Effector memory CD4-positive, alpha-beta T cell (primary cell): ENCODE data around the gene CTSH.
A peak's percentile ranks its signal among the peaks of the same experiment; 100 is the strongest.

ENCODE experiments used
- DNase-seq, 3 donors: peaks; one replicate each; pipeline ENCODE4 v3.0.0-alpha.2; 2020
- H3K27ac ChIP-seq: 2 replicates; pipeline ENCODE4 v1.7.0; 2013; ENCODE audit warnings: mild to moderate bottlenecking, low read length, moderate library complexity; ENCODE audit not compliant: insufficient read depth, poor library complexity, severe bottlenecking
- H3K27me3 ChIP-seq: replicated peaks from 2 replicates; pipeline ENCODE4 v1.7.0; 2013; ENCODE audit warnings: mild to moderate bottlenecking, low read length; ENCODE audit not compliant: insufficient read depth, control insufficient read depth, poor library complexity, severe bottlenecking
- H3K36me3 ChIP-seq: 2 replicates; pipeline ENCODE4 v1.7.0; 2013; ENCODE audit warnings: mild to moderate bottlenecking, low read length, moderate library complexity; ENCODE audit not compliant: control insufficient read depth, insufficient read depth
- H3K4me1 ChIP-seq: 2 replicates; pipeline ENCODE4 v1.7.0; 2013; ENCODE audit warnings: low read length, mild to moderate bottlenecking; ENCODE audit not compliant: control insufficient read depth, insufficient read depth, poor library complexity, severe bottlenecking
- H3K4me3 ChIP-seq: 2 replicates; pipeline ENCODE4 v1.7.0; 2013; ENCODE audit warnings: low read length, low read depth, mild to moderate bottlenecking; ENCODE audit not compliant: insufficient read depth, poor library complexity, severe bottlenecking
- H3K9me3 ChIP-seq: 2 replicates; pipeline ENCODE4 v1.7.0; 2013; ENCODE audit warnings: mild to moderate bottlenecking, low read length, moderate library complexity; ENCODE audit not compliant: control insufficient read depth

The CTSH gene

GRCh38 chr15:78987556-78988360, 42.9 kb upstream of the CTSH start:
- no peaks in the 10 kb centered on the region for H3K9me3 ChIP-seq
- no peaks in the 10 kb centered on the region for H3K4me1 ChIP-seq
- no peak for DNase-seq
- no peak overlapping the region for H3K4me3 ChIP-seq
- H3K27ac ChIP-seq, result no peak overlapping the region
- H3K36me3 ChIP-seq, result no peaks in the 10 kb centered on the region
- H3K27me3 ChIP-seq, result no peaks in the 10 kb centered on the region

DNA sequence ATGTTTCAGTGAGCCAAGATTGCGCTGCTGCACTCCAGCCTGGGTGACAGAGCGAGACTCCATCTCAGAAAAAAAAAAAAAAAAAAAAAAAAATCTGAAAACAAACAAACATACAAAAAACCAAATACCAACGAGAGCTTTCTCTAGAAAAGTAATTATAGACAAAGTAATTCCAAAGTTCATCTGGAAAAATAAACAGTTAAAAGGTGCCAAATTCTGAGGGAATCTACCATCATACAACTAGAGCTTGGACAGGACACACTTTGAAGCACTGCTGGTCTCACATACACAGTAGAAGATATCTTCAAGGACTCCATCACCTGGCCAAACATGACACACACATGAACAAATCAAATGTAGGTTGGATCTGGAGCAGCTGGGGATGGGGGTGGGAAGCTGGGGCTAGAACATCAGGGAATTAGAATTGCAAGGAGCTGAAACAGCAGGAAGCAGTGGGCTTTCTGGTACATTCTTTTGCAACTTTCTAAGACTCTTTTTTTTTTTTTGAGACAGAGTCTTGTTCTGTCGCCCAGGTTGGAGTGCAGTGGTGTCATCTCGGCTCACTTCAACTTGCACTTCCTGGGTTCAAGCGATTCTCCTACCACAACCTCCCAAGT, 41.1 kb upstream of the CTSH start:
- Histone ChIP-seq H3K27ac (no peak overlapping the region), H3K36me3 (no peaks in the 10 kb centered on the region), H3K4me3 (no peak overlapping the region), H3K27me3 (no peaks in the 10 kb centered on the region), H3K9me3 (no peaks in the 10 kb centered on the region), H3K4me1 (no peaks in the 10 kb centered on the region)
- no peak for DNase-seq

- no peak for DNase-seq
- Histone ChIP-seq H3K9me3 (no peaks in the 10 kb centered on the region), H3K27ac (no peak overlapping the region), H3K27me3 (no peaks in the 10 kb centered on the region), H3K4me3 (no peak overlapping the region), H3K4me1 (no peaks in the 10 kb centered on the region), H3K36me3 (no peaks in the 10 kb centered on the region)
Observed at GRCh38 chr15:78984041-78984440, 39.2 kb upstream of the CTSH start.

GRCh38 chr15:78983146-78983918, 38.5 kb upstream of the CTSH start:
- no peaks in the 10 kb centered on the region for H3K36me3 ChIP-seq
- no peaks in the 10 kb centered on the region for H3K4me1 ChIP-seq
- no peaks in the 10 kb centered on the region for H3K9me3 ChIP-seq
- no peak overlapping the region for H3K27ac ChIP-seq
- H3K4me3 ChIP-seq, result no peak overlapping the region
- no peaks in the 10 kb centered on the region for H3K27me3 ChIP-seq
- DNase-seq, result no peak

GRCh38 chr15:78982736-78983135, 37.9 kb upstream of the CTSH start:
- no peaks in the 10 kb centered on the region for H3K9me3 ChIP-seq
- H3K4me3 ChIP-seq, result no peak overlapping the region
- H3K27me3 ChIP-seq, result no peaks in the 10 kb centered on the region
- H3K4me1 ChIP-seq, result no peaks in the 10 kb centered on the region
- H3K27ac ChIP-seq, result no peak overlapping the region
- DNase-seq, result no peak
- no peaks in the 10 kb centered on the region for H3K36me3 ChIP-seq

DNA sequence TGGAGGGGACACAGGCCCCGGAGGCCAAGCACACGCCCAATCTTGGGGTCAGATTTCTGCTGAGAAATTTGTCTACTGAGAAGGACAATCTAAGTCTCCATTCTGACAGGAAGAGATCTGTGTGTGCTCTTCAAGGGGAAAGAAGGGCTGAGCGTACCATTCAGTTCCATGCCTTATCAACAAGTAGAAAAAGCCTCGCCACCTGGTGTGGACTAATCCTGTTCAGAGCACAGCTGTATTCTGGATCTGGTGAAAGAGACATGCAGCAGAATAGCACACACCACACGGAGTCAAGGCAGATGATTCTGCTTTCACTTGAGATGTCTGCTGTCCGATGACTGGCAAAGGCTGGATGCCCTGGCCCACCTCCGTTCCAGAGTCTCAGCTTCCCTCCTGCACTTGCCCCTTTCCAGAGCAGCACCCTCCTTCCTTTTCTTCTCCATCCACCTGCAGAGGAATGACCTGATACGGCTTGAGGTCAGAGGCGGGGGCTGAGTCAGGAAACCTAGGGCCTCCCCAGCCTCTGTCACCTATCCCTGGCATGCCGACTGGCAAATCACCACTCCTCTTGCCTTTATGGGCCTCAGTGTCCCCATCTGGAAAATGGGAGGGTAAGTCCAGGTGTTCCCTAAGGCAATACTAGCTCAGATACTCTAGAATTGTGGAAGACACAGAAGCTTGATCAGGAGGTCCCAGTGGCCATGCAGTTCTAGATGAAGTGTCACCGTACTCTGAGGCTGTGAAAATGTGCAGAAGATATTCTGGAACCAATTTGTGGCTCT, 36.9 kb upstream of the CTSH start:
- Histone ChIP-seq H3K27me3 (no peaks in the 10 kb centered on the region), H3K4me3 (no peak overlapping the region), H3K9me3 (no peaks in the 10 kb centered on the region), H3K27ac (no peak overlapping the region), H3K4me1 (no peaks in the 10 kb centered on the region), H3K36me3 (no peaks in the 10 kb centered on the region)
- no peak for DNase-seq

DNA sequence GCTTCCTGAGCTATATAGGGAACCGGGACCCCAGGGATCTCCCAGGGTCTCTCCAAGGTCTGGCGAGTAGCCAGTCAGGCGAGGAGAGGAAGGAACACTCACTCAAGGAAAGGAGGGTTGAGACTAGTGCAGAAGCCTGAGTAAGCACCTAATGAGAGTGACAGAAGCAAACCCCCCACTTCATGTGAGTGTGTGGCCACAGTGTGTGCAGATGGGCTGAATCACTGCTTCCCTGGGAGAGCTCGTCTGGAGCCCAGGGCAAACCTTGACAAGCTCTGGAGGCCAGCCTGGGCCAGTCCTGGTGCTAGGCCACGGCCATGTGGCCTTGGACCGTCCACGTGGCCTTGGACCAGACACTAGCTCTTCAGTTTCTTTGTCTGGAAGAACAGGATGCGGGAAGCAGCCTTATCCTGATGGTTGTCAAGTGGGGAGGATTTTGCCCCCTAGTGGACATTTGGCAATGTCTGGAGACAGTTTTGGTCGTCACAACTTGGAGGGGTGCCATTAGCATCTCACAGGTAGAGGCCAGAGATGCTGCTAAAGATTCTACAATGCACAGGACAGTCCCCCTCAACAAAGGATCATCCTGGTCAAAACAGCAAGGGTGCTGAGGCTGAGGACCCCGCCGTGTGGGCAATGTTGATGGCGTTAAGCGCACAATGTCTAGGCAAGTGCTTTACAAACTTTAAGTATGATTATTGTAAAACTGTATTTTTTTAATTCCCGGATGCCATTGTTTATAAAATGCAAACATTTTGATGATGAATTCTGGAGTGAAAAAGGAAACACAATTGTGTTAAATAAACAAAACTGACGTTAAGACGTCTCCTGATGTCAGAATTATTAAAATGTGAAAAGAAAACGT, 34.8 kb upstream of the CTSH start:
- DNase-seq, result peak in 1 of 3 donors; percentile 22
- H3K27me3 ChIP-seq, result no peaks in the 10 kb centered on the region
- H3K36me3 ChIP-seq, result no peaks in the 10 kb centered on the region
- H3K4me1 ChIP-seq, result no peaks in the 10 kb centered on the region
- no peak overlapping the region for H3K27ac ChIP-seq
- no peaks in the 10 kb centered on the region for H3K9me3 ChIP-seq
- no peak overlapping the region for H3K4me3 ChIP-seq

DNA sequence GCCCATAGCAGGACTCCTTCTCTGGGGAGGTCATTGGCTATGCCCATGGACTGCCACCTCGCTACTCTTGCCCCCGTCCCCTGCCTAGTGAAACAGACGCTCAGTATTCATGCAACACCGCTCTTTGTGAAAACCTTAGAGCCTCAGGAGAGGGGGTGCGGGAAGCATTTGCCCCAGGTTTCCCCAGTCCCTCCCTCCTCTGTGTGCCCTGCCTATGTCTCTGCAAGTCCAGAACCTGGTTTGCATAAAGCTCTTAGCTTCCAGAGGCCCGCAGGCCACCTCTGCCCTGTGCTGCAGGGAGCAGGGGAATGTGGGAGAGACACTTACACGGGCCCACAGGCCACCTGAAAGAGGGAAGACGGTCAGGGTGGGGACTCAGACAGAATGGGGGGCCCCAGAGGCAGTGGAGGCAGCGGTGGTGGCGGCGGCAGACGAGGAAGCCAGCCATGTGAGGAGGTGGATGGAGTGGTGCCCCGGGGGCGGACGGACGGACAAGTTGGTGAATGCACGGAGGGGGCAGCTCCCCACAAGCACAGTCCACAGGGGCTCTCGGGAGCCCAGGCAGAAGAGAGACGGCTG, 33.8 kb upstream of the CTSH start:
- no peaks in the 10 kb centered on the region for H3K9me3 ChIP-seq
- H3K4me3 ChIP-seq, result no peak overlapping the region
- H3K27ac ChIP-seq, result no peak overlapping the region
- no peaks in the 10 kb centered on the region for H3K4me1 ChIP-seq
- no peaks in the 10 kb centered on the region for H3K36me3 ChIP-seq
- DNase-seq, result no peak
- no peaks in the 10 kb centered on the region for H3K27me3 ChIP-seq
